CD4-positive, alpha-beta T cell treated with Interleukin-12 subunit alpha and Interleukin-12 subunit beta, for 1 hour (primary cell): Measurements from ENCODE around the gene LIFR.
"Not testable (repeated sequence)": the region's sequence is repeated elsewhere in the genome, so short reads cannot be mapped to it uniquely, and the experiment has no call there.

Experiments
- DNase-seq: peaks from one replicate; pipeline ENCODE4 v3.0.0-alpha.2; 2020

The LIFR gene

DNA sequence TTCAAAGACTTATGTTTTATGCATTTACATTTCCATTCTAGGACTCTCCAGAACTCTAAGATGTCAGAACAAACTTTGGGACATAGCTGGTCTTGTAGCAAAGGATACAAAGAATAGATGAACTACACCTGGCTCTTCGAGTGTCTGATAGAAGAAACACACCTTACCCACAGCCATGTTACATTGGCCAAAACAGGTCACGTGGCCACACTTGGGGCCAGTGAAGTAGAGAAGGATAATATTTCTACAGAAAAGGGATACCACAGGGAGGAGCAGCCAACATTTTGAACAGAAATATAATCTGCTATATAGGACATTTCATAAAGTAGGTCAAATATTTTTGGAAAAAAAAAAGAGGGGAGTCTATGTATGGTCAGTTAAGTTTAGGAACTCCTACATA, 22.7 kb upstream of the LIFR start:
- no peak for DNase-seq

DNA sequence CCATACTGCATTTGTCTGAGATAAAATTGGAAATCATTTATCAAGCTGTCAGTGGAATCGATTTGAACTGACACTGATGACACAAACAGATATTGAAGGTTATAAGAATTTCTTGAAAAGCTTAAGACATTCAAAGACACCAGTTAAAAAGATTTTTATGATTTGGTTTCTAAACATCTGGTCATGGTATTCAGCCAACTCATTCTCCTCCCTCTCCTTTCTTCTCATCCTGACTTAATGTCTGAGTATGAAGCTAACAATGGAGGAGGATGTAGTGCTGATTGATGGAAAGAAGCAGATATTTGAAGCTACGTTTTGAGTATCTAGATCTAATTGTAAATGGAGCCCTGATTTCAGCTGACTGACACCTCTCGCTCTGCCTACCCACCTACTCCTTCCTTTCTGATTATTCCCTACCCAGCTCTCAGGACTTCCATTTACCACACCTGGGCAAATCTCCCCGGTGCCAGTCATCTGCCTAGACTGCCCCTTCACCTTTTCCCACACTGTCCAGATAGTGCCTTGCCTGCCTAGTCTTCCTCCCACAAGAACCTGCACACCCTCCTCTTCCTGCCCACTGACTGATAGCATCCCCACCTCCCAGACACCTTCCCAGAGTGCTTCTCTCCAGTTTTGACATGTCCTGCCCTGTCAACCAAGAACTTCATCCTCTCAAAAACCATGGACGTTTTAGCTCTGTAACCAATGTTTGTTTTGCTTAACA, 20.7 kb upstream of the LIFR start:
- no peak for DNase-seq

DNA sequence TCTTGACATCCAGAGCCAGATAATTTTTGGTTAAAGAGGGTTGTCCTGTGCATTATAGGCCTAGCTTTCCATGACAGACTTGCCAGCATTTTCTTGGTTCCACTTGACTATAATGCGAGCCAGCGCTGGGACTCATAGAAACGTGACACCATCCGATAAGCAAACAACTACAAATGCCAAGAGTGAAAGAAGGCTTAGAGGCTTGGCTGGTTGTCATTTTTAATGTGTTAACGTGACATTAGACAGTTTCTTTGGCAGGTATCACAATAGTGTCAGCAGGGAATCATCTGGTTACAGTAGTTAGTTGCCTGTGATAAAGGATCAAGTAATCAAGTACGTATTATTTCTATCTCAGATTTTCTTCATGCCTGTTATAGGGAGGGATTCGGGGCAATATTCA, 20.0 kb upstream of the LIFR start:
- no peak for DNase-seq

DNA sequence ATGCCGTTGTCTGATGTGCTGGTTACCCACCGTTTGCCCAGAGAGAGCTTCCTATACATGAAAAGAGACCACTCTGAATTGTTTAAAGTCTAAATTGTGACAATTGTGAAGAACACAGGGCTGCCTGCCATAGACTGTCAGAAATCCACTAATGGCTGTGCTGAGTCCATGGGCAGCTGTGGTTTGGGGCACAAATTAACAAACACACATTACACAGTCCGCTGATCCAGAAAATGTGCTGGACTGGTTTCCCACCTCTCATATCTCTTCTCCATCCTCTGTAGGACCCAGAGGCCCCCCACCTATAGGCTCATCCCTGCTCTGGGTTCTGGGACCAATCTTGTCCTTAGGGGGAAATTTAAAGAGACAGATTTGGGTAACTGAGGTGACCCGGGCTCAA, 19.0 kb upstream of the LIFR start:
- DNase-seq = no peak

DNA sequence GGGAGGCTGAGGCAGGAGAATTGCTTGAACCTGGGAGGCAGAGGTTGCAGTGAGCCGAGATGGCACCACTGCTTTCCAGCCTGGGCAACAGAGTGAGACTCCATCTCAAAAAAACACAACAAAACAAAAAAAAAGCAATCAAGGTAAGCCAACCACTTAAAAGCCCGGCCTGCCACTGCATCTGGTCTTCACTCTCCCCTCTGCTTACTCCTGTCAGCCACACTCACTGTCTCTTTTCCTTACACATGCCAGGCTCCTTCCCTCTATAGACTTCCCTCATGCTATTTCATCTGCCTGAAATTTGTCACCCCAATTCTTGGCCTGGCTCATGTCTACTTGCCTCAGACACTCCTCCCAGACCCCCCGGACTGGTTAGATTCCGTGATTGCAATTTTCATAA, 17.6 kb upstream of the LIFR start:
- no peak for DNase-seq

DNA sequence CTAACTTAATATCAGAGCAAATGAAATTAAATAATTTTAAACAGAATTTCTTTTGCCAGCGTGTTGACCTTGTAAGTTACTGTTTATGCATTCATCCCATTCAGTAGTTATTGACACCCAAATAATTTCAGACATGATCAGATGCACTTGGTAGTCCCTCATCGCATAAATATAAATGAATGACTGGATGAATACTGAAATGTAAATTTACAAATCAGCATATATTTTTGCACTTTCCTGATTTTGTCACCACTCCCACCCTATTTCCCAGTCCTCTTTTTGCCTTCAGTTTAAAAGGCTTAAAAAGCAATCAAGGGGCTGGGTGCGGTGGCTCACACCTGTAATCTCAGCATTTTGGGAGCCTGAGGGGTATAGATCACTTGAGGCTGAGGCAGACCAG, 17.1 kb upstream of the LIFR start:
- no peak for DNase-seq

DNA sequence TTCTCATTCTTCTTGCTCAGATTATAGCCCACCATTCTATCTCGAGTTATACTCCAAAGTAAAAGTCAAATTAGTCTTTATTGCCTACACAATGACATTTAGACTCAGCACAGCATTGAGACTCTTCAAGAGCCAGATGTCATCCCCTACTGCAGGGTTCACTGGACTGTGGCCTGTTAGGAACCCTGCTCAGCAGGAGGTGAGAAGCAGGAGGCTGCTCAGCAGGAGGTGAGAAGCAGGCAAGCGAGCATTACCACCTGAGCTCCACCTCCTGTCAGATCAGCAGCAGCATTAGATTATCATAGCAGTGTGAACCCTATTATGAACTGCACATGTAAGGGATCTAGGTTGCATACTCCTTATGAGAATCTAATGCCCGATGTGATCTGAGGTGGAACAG, 12.7 kb upstream of the LIFR start:
- no peak for DNase-seq

DNA sequence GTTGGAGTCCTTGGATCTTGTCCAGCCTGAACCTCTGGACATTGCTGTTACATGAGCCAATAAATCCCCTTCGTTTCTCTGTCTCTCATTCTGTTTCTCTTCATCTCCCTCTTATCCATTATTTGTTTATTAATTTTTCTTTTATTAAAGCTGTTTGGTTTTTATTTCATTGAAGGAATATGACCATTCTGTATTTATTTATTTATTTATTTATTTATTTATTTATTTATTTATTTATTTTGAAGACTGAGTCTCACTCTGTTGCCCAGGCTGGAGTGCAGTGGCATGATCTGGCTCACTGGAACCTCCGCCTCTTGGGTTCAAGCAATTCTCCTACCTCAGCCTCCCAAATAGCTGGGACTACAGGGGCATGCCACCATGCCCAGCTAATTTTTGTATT, 10.9 kb upstream of the LIFR start:
- not testable (repeated sequence) for DNase-seq

DNA sequence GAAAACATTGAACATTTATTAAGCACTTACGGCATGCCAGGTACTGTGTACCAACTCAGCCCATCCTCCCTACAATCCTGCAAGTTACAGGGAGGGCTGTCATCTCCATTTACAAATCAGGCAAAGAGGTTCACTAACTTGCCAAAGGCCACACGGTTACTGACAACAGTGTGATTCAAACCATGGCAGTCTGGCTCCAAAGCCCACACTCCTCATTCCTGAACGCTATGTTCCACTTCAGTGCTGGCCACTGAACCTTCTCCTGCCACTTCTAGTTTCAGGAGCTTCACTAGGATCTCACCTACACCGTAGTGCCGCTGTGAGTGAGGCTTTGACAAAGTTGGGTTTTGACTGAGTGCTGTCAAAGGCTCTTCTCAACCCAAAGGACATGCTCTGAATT, 7.2 kb upstream of the LIFR start:
- DNase-seq = no peak

DNA sequence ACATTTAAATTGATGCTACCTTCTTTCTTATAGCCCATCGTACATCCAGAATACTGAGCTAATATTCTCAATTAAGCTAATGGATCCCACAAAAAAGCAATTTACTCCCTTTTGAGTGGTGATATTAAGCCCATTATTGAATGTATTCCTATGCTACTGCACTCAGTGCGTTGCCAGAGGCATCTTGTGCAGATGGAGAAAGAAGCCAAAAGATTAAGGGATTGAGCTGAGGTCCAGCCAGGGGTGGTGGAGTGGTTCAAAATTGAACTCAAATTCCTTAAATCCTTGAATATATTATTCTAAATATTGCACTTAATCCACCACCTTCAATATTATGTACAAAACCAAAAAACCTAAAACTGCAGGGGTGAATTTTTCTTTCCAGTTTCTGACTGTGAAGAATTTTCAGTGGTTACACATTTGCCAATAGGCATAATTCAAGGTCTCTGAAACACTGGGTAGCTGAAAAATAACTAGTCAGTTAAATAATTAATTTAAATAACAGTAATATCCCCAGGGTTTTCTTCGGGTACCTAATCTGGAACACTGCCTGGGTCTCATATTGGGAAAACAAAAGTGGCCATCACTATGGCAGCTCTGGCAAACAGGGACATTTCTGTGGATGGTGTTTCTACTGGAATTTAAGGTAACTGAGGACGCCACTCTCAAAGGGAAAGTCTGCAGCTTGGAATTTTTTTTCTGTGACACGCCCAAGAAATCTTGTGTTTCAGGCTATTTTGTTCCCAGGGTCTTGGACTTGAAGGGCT, 6.2 kb upstream of the LIFR start:
- DNase-seq = no peak

DNA sequence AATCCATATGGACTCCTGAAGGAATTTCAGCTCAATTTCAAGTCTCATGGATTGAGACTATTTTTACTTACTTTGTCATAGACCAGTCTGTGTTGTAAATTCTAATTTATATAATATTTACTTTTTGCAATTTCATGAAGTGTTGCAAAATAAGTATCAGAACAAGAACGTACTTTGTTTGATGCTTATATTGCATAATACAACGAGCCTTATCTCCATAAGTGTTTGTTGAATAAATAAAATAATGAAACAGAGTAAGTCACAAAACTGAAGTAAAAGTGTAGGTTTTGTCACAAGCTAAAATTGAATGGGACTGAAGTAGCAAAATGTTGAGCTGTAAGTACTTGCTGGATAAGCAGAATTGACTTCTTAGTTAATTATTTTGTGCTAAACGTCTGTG, 3.0 kb upstream of the LIFR start:
- no peak for DNase-seq

DNA sequence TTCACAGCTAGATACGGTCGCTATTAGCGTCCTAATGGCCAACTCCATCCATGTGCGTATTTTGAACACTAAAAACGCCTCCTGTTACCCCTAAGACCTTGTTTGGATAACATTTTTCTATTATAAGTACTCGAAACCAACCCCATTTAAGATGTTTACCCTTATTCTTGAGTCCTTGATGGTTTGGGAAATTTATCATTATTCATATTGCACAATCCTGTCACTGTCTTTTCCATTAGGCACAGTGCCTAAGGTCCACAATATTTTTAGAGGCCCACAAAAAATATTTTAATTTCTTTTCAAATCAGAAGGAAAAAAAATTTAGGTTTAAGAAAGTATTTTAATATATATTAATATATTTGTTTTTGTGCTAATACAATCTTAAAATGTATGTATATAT, 1.3 kb upstream of the LIFR start:
- DNase-seq = no peak

DNA sequence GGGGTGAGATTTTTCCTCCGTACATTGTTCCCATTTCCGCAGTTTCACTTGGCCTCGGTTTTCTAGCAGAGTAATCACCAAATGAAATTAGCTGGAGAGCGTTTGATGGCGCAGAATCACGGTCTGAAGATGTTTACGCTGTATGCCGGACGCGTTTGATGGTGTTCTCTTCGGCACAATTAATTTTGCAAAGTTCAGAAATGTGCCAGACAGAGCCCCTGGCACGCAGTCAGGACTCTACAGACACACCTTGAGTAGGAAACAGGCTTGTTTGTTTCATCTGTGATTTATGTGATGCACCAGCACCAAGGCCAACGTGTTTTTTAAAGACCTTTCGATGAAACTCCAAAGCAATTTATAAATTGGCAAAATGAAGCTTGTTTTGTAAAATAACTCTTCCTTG, 863 bp upstream of the LIFR start:
- DNase-seq = no peak

DNA sequence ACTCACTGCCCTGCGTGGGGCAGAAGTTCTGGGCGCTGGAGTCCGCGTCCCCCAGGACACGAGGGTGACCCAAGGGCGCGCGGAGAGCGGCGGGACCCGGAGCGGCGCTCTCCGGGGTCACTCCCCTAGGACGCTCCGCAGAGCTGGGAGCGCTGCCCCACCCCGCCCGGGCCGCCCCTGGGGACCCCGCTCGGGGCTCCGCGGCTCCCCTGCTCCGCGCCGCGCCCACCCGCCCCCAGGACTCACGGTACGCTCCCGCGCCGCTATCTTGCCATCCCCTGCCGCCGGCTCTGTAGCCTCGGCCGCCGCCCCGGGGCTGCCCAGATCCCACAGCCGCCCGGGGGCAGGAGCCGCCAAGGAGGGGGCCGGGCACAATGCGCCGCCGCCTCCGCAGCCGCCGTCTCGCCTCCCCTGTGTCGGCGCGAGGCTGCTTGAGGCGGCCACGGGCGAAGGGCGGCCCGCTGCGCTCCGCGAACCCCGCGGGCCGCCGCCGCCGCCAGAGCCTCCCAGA, 303 bp downstream of the LIFR start:
- DNase-seq = no peak

DNA sequence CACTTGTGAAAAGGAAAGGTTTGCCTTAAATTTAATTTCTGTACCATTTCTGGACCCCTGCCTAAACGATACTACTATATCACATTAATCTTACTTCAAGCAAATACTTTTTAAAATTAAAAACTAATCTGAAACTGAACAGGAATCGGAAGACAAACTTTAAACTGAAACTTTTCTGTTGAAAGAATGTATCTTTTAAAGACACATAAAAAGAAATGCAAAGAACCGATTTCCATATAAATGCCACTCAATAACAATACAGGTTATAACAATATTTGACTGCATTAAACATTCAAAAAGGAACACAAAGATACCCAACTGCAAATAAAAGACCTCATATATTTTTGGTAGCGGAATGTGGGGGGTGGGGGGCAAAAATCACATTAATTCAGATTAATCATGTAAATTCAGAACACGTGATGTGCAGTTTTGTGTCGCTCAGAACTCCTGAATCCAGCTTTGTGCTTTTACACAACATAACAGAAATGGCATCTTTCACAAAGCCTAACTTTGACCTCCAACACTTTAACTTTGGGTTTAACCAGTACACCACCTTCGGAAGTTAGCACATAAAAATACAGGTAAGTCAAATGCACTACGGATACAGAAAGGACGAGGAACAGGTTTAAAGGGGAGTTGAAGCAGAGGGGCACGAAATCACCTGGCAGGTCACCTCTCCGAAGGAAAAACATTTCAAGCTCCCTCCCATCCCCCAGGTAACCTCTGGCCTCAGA, 925 bp downstream of the LIFR start:
- DNase-seq = no peak

DNA sequence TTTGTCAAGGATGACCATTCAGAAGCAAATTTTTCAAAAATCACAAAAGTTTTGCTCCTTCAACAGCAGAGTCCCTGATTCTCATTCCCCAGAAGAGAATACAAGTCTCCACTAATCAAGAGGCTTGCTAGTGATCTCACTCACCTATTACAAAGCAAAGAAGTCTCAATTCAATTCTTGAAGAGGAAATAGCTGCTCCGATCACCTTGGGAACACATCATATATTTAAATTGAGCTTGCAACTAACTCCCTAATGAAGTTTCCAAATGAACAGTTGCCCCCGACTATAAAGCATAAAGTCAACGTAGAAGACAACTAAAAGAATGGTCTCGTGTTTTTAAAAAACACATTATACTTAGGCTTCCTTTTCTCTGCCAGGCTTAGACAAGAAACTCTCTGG, 1.6 kb downstream of the LIFR start:
- DNase-seq = no peak

DNA sequence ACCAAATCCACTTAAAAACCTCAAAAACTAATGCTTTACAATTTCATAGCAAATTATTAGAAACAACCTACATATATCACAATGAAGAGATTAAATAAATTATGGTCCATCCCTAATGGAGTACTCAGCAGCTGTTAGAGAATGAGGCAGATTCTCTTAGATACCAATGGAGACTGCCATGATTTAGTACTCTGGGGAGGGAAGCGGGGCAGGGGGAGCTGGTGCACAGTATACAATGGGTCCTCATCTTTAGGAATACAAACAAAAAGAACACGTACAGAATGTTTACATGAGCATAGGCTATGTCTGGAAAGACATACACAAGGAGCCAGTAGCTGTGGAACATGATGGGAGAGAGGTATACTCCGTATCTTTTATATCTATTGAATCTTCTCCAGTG, 2.0 kb downstream of the LIFR start:
- no peak for DNase-seq

DNA sequence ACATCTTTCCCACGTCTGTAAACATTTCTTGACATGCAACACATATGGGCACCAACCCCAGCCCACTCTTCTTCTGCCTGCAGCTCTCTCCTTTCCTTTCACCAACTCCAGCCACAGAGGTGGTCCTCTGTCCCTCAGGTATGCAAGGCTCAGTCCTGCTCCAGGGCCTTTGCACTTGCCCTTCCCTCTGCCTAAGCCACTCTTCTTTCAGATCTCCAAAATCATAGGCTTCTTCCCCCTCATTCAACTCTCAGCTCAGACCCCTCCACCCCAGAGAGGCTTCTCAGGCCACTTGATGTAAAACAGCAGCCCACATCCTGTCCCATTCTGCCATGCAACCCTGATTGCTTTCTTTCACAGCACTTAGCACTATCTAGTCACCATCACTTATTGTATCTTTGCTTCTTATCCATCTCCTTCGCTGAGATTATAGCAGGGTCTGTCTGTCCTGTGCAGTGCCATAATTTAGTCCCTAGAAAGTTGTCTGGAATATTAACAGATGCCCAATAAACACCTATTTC, 3.4 kb downstream of the LIFR start:
- DNase-seq = no peak

DNA sequence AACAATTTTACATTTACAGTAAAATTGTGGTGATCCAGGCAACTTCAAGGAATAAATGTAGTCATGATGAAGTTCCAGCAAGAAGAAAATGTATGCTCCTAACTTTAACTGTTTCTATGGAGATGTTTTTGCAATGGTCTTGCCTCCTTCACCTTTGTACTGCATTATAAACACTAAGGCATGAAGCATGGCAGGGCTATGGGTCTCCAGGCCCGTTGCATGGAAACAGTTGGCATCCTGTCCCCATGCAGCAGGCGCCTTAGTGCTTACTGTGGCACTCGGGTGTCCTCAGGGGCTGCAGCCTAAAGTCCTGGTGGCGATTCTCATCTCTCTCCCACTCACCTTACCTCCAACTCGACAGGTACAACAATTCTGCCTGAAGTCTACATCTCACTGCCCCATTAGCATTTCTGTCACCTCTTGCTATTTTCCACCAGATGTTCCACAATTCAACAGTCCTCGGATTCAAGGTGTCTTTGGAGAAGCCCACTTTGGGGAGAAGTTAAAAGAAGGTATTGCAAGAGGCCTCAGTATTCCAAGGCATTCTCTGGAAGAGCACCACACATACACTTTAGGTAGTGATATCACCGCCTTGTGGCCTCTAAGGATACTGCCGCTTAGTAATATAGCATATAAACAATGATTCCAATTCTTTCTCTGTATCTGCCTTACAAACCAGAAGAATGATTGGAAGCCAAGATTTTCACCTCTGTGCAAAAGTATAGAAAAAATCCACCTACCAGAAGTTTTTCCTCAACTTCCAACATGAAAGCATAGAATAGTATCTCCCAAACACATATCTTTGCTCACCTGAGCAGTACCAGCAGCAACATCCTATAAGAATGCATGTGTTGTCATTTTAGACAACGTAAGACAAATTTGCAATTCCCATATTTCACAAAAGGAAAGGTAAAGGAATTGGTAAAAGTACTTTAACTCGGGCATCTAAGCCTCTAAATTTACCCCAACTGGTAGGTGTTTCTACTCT, 5.1 kb downstream of the LIFR start:
- peak; percentile 6 for DNase-seq

DNA sequence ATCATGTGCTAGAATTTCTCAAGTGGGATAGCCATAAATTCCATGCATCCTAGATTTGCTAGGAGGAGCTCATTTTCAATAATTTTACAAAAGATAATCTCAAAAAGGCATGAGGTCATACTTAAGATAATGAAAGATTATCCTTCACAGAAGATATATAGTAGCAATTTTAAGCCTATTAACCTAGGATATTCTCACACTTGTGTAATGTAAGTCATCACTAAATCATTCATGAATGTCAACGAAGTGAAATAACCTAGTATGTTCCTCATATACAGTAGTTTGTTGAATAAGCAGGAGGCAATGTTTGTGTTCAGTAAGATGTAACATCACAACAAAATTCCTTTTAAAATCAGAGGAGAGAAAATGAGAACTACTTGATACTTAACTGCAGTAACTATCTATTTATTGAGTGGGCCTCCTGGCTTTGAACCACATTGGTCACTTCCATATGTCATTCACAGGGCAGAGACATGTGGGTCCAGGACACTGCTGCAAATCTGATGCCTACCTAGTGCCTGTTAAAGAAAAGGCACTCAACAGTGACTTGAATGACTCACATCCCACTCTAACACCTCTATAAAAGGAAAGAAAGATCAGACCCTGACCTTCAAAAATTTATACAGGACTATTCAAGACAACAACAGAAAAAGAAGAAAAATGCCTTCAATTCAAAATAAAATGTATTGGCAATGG, 8.2 kb downstream of the LIFR start:
- DNase-seq = no peak

DNA sequence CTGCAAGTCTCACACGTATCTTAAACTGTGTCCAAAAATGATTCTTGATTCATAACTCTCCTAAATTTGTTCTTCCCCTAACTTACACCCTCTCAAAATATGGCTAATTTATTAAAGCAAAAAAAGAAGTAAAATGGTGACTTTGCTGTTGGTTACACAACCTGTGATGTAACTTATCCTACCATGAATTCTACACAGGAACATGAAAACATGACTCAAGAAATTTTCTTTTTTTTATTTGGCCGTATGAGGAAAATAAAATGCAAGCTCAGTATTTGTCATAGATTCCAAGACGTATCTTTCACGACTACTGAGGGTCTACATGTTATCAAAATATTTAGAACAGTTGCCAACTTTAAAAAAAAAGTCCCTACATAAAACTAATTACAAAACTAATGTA, 9.2 kb downstream of the LIFR start:
- no peak for DNase-seq

DNA sequence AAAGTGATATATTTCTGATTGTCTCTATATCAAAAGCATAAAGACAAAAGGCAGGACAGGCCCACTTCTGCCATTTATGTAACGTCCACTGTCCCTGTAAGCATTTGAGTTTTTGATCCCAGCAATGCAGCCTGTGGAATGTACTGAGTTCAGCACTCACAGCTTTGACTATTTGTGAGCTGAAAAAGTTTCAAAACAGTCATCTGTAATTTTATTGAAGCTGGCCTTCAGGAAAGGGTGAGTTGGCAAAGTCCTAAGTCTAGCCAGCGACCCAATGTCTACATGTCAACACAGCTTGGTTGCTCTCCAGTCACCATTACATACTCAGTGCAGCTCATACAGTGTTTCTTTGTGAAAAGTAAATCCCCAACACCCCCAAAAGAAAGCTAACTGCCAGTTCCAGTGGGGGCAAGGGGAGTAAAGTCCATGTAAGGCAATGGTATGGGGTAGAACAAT, 9.7 kb downstream of the LIFR start:
- no peak for DNase-seq
